Uterus (tissue), 2 donors: ENCODE results near the gene NEURL1.

Experiments
- POLR2A ChIP-seq, 2 donors: fragments of 450-650 bp; IDR thresholded peaks; one replicate each; pipeline ENCODE4 v1.6.1; 2016; ENCODE audit warnings: antibody characterized with exemption in 2 of 2, mild to moderate bottlenecking in 1 of 2, moderate library complexity in 1 of 2
- TF ChIP-seq, protein P1 (sequence below), 4 experiments: fragments of 200-600 bp in 2 of 4; fragments of 450-650 bp in 2 of 4; sonication (generic) in 2 of 4; IDR thresholded peaks; one replicate each; pipeline ENCODE4 v1.5.1; 2016 to 2019; ENCODE audit warnings: antibody characterized with exemption in 4 of 4, mild to moderate bottlenecking in 2 of 4, moderate library complexity in 1 of 4

DNA sequence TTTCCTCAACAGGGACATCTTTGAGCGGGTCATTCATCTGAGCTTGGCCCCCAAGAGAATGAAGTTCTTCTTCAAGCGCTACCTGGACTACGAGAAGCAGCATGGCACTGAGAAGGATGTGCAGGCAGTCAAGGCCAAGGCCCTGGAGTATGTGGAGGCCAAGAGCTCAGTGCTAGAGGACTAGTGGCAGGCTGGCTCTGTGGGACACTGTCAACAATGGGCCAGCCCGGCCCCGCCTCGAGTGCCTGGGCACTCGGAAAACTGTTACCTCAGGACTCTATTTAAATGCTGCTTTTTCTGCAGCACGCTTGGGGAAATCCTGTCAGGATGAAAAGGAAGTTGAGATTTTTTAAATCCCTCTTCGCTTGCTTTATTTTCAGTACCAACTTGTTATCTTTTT lies 48.1 kb upstream of the NEURL1 start:
- TF ChIP-seq, protein P1, sequence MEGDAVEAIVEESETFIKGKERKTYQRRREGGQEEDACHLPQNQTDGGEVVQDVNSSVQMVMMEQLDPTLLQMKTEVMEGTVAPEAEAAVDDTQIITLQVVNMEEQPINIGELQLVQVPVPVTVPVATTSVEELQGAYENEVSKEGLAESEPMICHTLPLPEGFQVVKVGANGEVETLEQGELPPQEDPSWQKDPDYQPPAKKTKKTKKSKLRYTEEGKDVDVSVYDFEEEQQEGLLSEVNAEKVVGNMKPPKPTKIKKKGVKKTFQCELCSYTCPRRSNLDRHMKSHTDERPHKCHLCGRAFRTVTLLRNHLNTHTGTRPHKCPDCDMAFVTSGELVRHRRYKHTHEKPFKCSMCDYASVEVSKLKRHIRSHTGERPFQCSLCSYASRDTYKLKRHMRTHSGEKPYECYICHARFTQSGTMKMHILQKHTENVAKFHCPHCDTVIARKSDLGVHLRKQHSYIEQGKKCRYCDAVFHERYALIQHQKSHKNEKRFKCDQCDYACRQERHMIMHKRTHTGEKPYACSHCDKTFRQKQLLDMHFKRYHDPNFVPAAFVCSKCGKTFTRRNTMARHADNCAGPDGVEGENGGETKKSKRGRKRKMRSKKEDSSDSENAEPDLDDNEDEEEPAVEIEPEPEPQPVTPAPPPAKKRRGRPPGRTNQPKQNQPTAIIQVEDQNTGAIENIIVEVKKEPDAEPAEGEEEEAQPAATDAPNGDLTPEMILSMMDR (IDR thresholded peaks at IDR 0.05) = no peak
- no peak for TF ChIP-seq POLR2A (IDR thresholded peaks at IDR 0.05)
